CD4-positive, alpha-beta memory T cell (primary cell): Measurements from ENCODE around the gene MUC12. TPM values are rescaled to one million over a fixed set of nuclear protein-coding genes. Genes with fewer than 3 reads are reported as not detected.
A peak's percentile ranks its signal among the peaks of the same experiment; 100 is the strongest.
"Not testable (repeated sequence)": the region's sequence is repeated elsewhere in the genome, so short reads cannot be mapped to it uniquely, and the experiment has no call there.

Source experiments
- CTCF ChIA-PET: fragments of 350-600 bp; sonication (Branson Sonifier 250); formaldehyde crosslinking; loops from one replicate; lab custom pipeline; 2021; ENCODE audit warnings: inconsistent platforms; ENCODE audit not compliant: partially characterized antibody; lab: Charles Lee
- POLR2A ChIA-PET: fragments of 350-600 bp; sonication (Branson Sonifier 250); formaldehyde crosslinking; loops from one replicate; lab custom pipeline; 2021; ENCODE audit not compliant: partially characterized antibody; lab: Charles Lee
- DNase-seq, 5 donors: peaks; one replicate each; pipeline versions ENCODE4 v3.0.0 to v3.0.0-alpha.2; 2020 to 2022; ENCODE audit warnings: mixed read lengths in 1 of 5
- H3K27ac ChIP-seq: one replicate; pipeline ENCODE4 v1.7.0; 2013; ENCODE audit warnings: low read depth, low read length
- H3K27me3 ChIP-seq: 2 replicates; pipeline ENCODE4 v1.7.0; 2013; ENCODE audit warnings: mild to moderate bottlenecking, low read length, moderate library complexity; ENCODE audit not compliant: insufficient read depth
- H3K36me3 ChIP-seq: 2 replicates; pipeline ENCODE4 v1.7.0; 2013; ENCODE audit warnings: mild to moderate bottlenecking, low read length, moderate library complexity; ENCODE audit not compliant: insufficient read depth
- H3K4me1 ChIP-seq: 2 replicates; pipeline ENCODE4 v1.7.0; 2013; ENCODE audit warnings: mild to moderate bottlenecking, low read length, moderate library complexity; ENCODE audit not compliant: insufficient read depth
- H3K4me3 ChIP-seq, 2 donors: one replicate each; pipeline ENCODE4 v1.7.0; 2013; ENCODE audit warnings: low read length in 2 of 2, mild to moderate bottlenecking in 1 of 2
- H3K9me3 ChIP-seq, 2 donors: one replicate each; pipeline ENCODE4 v1.7.0; 2013; ENCODE audit warnings: low read length in 2 of 2, control low read depth in 1 of 2; ENCODE audit not compliant: control insufficient read depth in 1 of 2
- H3K27ac Mint-ChIP-seq, 7 donors: one replicate each; pipeline ENCODE4 v1.8.0; 2020 to 2021; ENCODE audit warnings: mixed read lengths in 7 of 7, mild to moderate bottlenecking in 6 of 7, inconsistent platforms in 3 of 7, moderate library complexity in 3 of 7
- H3K27me3 Mint-ChIP-seq, 2 donors: one replicate each; pipeline ENCODE4 v1.8.0; 2020 to 2021; ENCODE audit warnings: mixed read lengths in 2 of 2
- H3K36me3 Mint-ChIP-seq, 2 donors: one replicate each; pipeline ENCODE4 v1.8.0; 2020 to 2021; ENCODE audit warnings: mixed read lengths in 2 of 2, inconsistent platforms in 1 of 2, mild to moderate bottlenecking in 1 of 2
- H3K4me1 Mint-ChIP-seq, 4 donors: one replicate each; pipeline ENCODE4 v1.8.0; 2020 to 2021; ENCODE audit warnings: mixed read lengths in 4 of 4, mild to moderate bottlenecking in 1 of 4
- H3K4me3 Mint-ChIP-seq, 8 donors: one replicate each; pipeline ENCODE4 v1.8.0; 2020 to 2021; ENCODE audit warnings: mixed read lengths in 8 of 8, mild to moderate bottlenecking in 7 of 8, moderate library complexity in 6 of 8, inconsistent platforms in 3 of 8
- H3K9me3 Mint-ChIP-seq, 8 donors: one replicate each; pipeline ENCODE4 v1.8.0; 2020 to 2021; ENCODE audit warnings: mixed read lengths in 8 of 8, mild to moderate bottlenecking in 5 of 8, inconsistent platforms in 3 of 8, moderate library complexity in 1 of 8
- intact Hi-C: fragments of 100-400 bp; cut with micrococcal nuclease; formaldehyde crosslinking; loops from one replicate; pipeline ENCODE4 v1.15.1; 2023
- polyA plus RNA-seq, 2 donors: library from polyadenylated mRNA; unstranded; fragments of 300-500 nt; fragmentation: Illumina TruSeq; gene quantifications; one replicate each; pipeline ENCODE4 v1.2.3, GENCODE V29; 2021
- total RNA-seq, 2 experiments: library from RNA; stranded (reverse); gene quantifications; one replicate each; pipeline ENCODE4 v1.2.3, GENCODE V29; 2021

Gene MUC12
- total and polyA plus RNA-seq, 4 experiments from 2014 or later = 0.45 TPM; not detected in 3

- no peak overlapping the region for H3K4me3 ChIP-seq
- CTCF ChIA-PET = interaction anchor here (1.3 kb wide), 1 partner anchor 8 kb away, joined by 4 read pairs; no protein-coding TSS in a partner anchor
- no peaks in the 10 kb centered on the region for H3K4me1 ChIP-seq
- Mint-ChIP-seq H3K4me1 (peaks cover 0 to 5% (median 0%) of the 10 kb centered on the region in 4 donors), H3K27me3 (peaks cover 2 to 16% of the 10 kb centered on the region in 2 donors), H3K4me3 (no peak overlapping the region), H3K27ac (no peak overlapping the region), H3K9me3 (peaks cover 0 to 15% (median 8%) of the 10 kb centered on the region in 8 donors), H3K36me3 (no peaks in the 10 kb centered on the region)
- H3K27me3 ChIP-seq = no peaks in the 10 kb centered on the region
- intact Hi-C loops = no loop called here
- no peak for DNase-seq
- POLR2A ChIA-PET = no interaction called here
- H3K9me3 ChIP-seq = no peaks in the 10 kb centered on the region
- H3K36me3 ChIP-seq = no peaks in the 10 kb centered on the region
- no peak overlapping the region for H3K27ac ChIP-seq
Measured at GRCh38 chr7:100974021-100974420, 4.7 kb downstream of the MUC12 start.

DNA sequence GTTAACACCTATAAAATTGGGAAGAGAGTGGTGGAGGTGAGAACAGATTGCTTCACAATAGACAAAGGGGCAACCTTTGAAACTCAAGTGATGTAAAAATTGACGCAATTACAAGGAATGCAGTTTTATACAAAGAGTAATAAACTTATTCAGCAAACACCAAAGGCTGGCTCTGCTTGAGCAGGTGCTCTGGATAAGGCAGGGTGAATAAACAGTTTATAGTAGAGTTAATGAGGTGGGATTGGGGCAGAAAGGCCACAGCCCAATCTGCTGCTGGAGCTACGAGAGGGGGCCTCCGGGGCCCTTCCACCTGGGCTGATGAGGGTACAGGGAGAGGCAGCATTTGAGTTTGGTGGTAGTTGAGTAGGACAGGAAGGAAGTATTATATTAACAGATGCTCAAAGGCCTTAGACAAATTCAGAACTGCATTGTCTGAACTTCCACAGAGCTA is 6.0 kb downstream of the MUC12 start:
- intact Hi-C loops = no loop called here
- Mint-ChIP-seq H3K27me3 (peaks cover 2 to 12% of the 10 kb centered on the region in 2 donors), H3K36me3 (no peaks in the 10 kb centered on the region), H3K4me1 (no peaks in the 10 kb centered on the region), H3K4me3 (no peak overlapping the region), H3K9me3 (peaks cover 0 to 15% (median 8%) of the 10 kb centered on the region in 8 donors), H3K27ac (no peak overlapping the region)
- Histone ChIP-seq H3K27me3 (no peaks in the 10 kb centered on the region), H3K27ac (no peak overlapping the region), H3K4me3 (no peak overlapping the region), H3K4me1 (no peaks in the 10 kb centered on the region), H3K36me3 (no peaks in the 10 kb centered on the region), H3K9me3 (no peaks in the 10 kb centered on the region)
- no peak for DNase-seq
- CTCF ChIA-PET = interaction anchor here (1.3 kb wide), 1 partner anchor 10 kb away, joined by 4 read pairs; no protein-coding TSS in a partner anchor
- POLR2A ChIA-PET = no interaction called here

DNA sequence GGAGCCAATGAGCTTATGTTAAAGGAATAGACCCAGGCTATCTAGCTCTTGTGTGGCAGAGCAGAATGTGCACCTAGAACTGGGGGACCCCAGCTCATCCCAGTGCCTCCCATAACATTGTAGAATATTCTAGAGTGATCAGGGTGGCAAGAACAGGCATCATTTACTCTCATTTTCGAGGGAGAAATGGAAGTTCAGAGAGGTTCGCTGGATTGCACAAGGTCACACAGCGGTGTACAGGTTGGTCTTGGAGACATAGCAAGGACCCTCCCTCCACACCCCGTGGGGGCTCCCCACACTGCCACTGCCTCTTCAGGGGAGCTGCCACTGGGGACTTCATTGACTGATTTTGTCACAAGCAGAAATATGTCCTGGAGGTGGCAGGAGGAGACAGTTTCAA is 8.9 kb downstream of the MUC12 start:
- intact Hi-C loops = no loop called here
- POLR2A ChIA-PET = no interaction called here
- no peaks in the 10 kb centered on the region for H3K36me3 ChIP-seq

DNA sequence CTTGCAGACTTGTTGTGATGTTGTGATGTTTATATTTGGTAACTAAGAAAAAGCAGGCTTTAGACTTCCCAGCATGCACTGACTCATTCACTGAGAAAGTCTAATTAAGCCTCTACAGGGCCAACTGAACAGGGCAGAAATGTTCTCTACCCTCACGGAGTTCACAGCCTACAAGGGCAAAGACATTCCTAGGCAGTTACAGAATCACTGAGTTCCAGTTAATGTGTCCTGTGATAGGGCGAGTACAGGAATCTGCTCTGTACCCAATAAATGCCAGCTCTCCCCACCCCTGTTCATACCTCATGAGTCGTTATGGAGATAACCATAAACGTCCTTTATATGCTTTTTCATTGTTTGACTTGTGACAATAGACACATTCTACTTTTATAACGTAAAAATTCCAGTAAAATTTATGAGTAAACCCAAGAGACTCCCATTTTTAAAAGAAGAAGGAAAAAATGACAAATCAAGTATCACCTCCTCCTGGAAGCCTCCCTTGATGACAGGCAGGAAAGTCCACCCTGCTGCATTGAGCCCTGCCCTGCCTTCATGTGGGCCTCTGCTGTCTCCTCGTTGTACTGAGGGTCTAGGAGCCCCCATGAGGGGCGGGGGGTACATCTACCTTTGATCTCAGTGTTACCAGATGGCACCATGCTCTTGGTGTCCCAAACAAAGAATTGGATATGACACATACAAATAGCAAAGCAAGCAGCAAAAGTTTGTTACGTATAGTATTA is 14.3 kb downstream of the MUC12 start:
- no peak for DNase-seq
- Histone ChIP-seq H3K4me3 (no peak overlapping the region), H3K9me3 (no peaks in the 10 kb centered on the region), H3K27me3 (no peaks in the 10 kb centered on the region), H3K4me1 (no peaks in the 10 kb centered on the region), H3K27ac (no peak overlapping the region), H3K36me3 (no peaks in the 10 kb centered on the region)
- peaks cover 0 to 2% of the 10 kb centered on the region in 2 donors for H3K27me3 Mint-ChIP-seq
- H3K4me3 Mint-ChIP-seq = no peak overlapping the region
- no peaks in the 10 kb centered on the region for H3K9me3 Mint-ChIP-seq
- ChIA-PET CTCF (no interaction called here), POLR2A (no interaction called here)
- no peak overlapping the region for H3K27ac Mint-ChIP-seq
- H3K4me1 Mint-ChIP-seq = no peaks in the 10 kb centered on the region
- H3K36me3 Mint-ChIP-seq = peaks cover 0 to 3% of the 10 kb centered on the region in 2 donors
- intact Hi-C loops = no loop called here

More for the DNA sequence above, 8.9 kb downstream of the MUC12 start:
- Histone ChIP-seq H3K27me3 (no peaks in the 10 kb centered on the region), H3K4me3 (no peak overlapping the region), H3K27ac (no peak overlapping the region), H3K4me1 (no peaks in the 10 kb centered on the region), H3K9me3 (no peaks in the 10 kb centered on the region)
- Mint-ChIP-seq H3K36me3 (no peaks in the 10 kb centered on the region), H3K4me1 (no peaks in the 10 kb centered on the region), H3K4me3 (no peak overlapping the region), H3K27ac (peak overlapping the region in 1 of 7 donors; percentile 13), H3K9me3 (peaks cover 0 to 12% (median 6%) of the 10 kb centered on the region in 8 donors), H3K27me3 (peaks cover 2 to 6% of the 10 kb centered on the region in 2 donors)
- no peak for DNase-seq
- CTCF ChIA-PET = no interaction called here

GRCh38 chr7:100984241-100984918 is 15.0 kb downstream of the MUC12 start:
- intact Hi-C loops, H3K36me3 ChIP-seq, CTCF ChIA-PET, H3K4me1 Mint-ChIP-seq, H3K4me1 ChIP-seq, H3K27ac ChIP-seq, H3K9me3 ChIP-seq, POLR2A ChIA-PET, H3K27me3 Mint-ChIP-seq, H3K4me3 Mint-ChIP-seq, H3K27ac Mint-ChIP-seq, H3K27me3 ChIP-seq, DNase-seq, H3K4me3 ChIP-seq, H3K36me3 Mint-ChIP-seq, H3K9me3 Mint-ChIP-seq: not testable (repeated sequence)

- H3K4me1 Mint-ChIP-seq, H3K9me3 ChIP-seq, H3K4me3 Mint-ChIP-seq, H3K9me3 Mint-ChIP-seq, H3K27ac Mint-ChIP-seq, CTCF ChIA-PET, DNase-seq, H3K27me3 Mint-ChIP-seq, H3K4me3 ChIP-seq, H3K36me3 Mint-ChIP-seq, H3K27ac ChIP-seq, H3K4me1 ChIP-seq, POLR2A ChIA-PET, intact Hi-C loops, H3K27me3 ChIP-seq, H3K36me3 ChIP-seq: not testable (repeated sequence)
Measured at GRCh38 chr7:100985033-100985797, 15.8 kb downstream of the MUC12 start.

DNA sequence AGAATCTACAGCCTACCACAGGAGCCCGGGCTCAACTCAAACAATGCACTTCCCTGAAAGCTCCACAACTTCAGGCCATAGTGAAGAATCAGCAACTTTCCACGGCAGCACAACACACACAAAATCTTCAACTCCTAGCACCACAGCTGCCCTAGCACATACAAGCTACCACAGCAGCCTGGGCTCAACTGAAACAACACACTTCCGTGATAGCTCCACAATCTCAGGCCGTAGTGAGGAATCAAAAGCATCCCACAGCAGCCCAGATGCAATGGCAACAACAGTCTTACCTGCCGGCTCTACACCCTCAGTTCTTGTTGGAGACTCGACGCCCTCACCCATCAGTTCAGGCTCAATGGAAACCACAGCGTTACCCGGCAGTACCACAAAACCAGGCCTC is 22.3 kb downstream of the MUC12 start:
- no peak overlapping the region for H3K4me3 Mint-ChIP-seq
- no peak overlapping the region for H3K27ac Mint-ChIP-seq
- intact Hi-C loops = no loop called here
- no peaks in the 10 kb centered on the region for H3K4me1 Mint-ChIP-seq
- no peaks in the 10 kb centered on the region for H3K27me3 Mint-ChIP-seq
- ChIA-PET CTCF (no interaction called here), POLR2A (no interaction called here)
- no peaks in the 10 kb centered on the region for H3K9me3 ChIP-seq
- no peak overlapping the region for H3K27ac ChIP-seq
- no peaks in the 10 kb centered on the region for H3K36me3 ChIP-seq
- no peaks in the 10 kb centered on the region for H3K27me3 ChIP-seq
- no peaks in the 10 kb centered on the region for H3K36me3 Mint-ChIP-seq
- H3K4me1 ChIP-seq = no peaks in the 10 kb centered on the region
- H3K9me3 Mint-ChIP-seq = peaks cover 0 to 2% (median 0%) of the 10 kb centered on the region in 8 donors
- DNase-seq = no peak
- H3K4me3 ChIP-seq = no peak overlapping the region
